HepG2 (cell line): ENCODE results near the gene CCNA2. TPM values are rescaled to one million over a fixed set of nuclear protein-coding genes. Genes with fewer than 3 reads are reported as not detected.

Experiments
- ATAC-seq: fragments of 200-7000 bp; cut with Tn5 transposase; 3 replicates; pipeline ENCODE4 v1.9.1; 2020; ENCODE audit warnings: mild to moderate bottlenecking, moderate library complexity
- BruUV-seq: library from RNA; stranded (reverse); fragments of 400-500 nt; replicated peaks from 2 replicates; lab custom pipeline; 2021; lab: Mats Ljungman, UMichigan
- CTCF ChIA-PET: fragments of 300-600 bp; formaldehyde crosslinking; extraction: SDS; loops from one replicate; lab custom pipeline; 2021; ENCODE audit warnings: low total read pairs, inconsistent platforms, low intra/inter-chr PET ratio; lab: Yijun Ruan, JAX
- POLR2A ChIA-PET: fragments of 350-600 bp; sonication (Branson Sonifier 250); formaldehyde crosslinking; loops from one replicate; lab custom pipeline; 2020; ENCODE audit warnings: antibody characterized with exemption, inconsistent platforms; lab: Yijun Ruan, JAX
- DNase-seq: peaks from one replicate; pipeline ENCODE4 v3.0.0-alpha.2; 2015; ENCODE audit warnings: low spot score
- FAIRE-seq: peaks from 3 replicates; lab custom pipeline; 2011; peaks lifted over from hg19 to GRCh38; lab: Jason Lieb, UNC
- H2AFZ ChIP-seq: one replicate; pipeline ENCODE4 v1.6.1; 2011; ENCODE audit warnings: low read length, inconsistent platforms
- H3K27ac ChIP-seq: fragments of 300-600 bp; 3 replicates; pipeline ENCODE4 v1.8.0; 2011; ENCODE audit warnings: mixed run types, mild to moderate bottlenecking, mixed read lengths, low read length, inconsistent platforms; ENCODE audit not compliant: insufficient read depth; ENCODE audit errors: extremely low read length
- H3K27me3 ChIP-seq, 2 experiments: fragments of 200-600 bp in 1 of 2; 2 replicates in 1 of 2; 3 replicates in 1 of 2; pipeline versions ENCODE4 v1.6.0 to v1.8.0; 2011; ENCODE audit warnings: low read length in 2 of 2, mild to moderate bottlenecking in 2 of 2, moderate library complexity in 2 of 2, inconsistent platforms in 1 of 2; ENCODE audit not compliant: insufficient read depth in 2 of 2, control insufficient read depth in 1 of 2
- H3K36me3 ChIP-seq, 2 experiments: fragments of 200-600 bp in 1 of 2; replicated peaks in 1 of 2; 2 replicates in 1 of 2; 3 replicates in 1 of 2; pipeline versions ENCODE4 v1.5.1 to v1.8.0; 2011; ENCODE audit warnings: low read length in 2 of 2, inconsistent platforms in 1 of 2; ENCODE audit not compliant: insufficient read depth in 2 of 2, control insufficient read depth in 1 of 2
- H3K4me1 ChIP-seq: 2 replicates; pipeline ENCODE4 v1.5.1; 2012; ENCODE audit warnings: low read length, inconsistent platforms; ENCODE audit not compliant: insufficient read depth
- H3K4me2 ChIP-seq: 2 replicates; pipeline ENCODE4 v1.6.0; 2011; ENCODE audit warnings: low read depth, low read length, inconsistent platforms
- H3K4me3 ChIP-seq, 3 experiments: fragments of 200-600 bp in 1 of 3; sonication (generic), shearing (Covaris generic) in 1 of 3; replicated peaks in 1 of 3; 2 replicates each; pipeline ENCODE4 v1.5.1; 2011 to 2016; ENCODE audit warnings: low read length in 3 of 3, inconsistent platforms in 2 of 3, low read depth in 2 of 3, mild to moderate bottlenecking in 2 of 3, control low read depth in 1 of 3, mixed read lengths in 1 of 3; ENCODE audit not compliant: insufficient read depth in 1 of 3
- H3K79me2 ChIP-seq: one replicate; pipeline ENCODE4 v1.6.1; 2011; ENCODE audit warnings: low read length, inconsistent platforms; ENCODE audit not compliant: insufficient read depth
- H3K9ac ChIP-seq: 2 replicates; pipeline ENCODE4 v1.6.0; 2011; ENCODE audit warnings: mild to moderate bottlenecking, low read depth, low read length, inconsistent platforms; ENCODE audit not compliant: insufficient read depth
- H3K9me3 ChIP-seq: 2 replicates; pipeline ENCODE4 v1.5.1; 2012; ENCODE audit warnings: mild to moderate bottlenecking, low read length
- H4K20me1 ChIP-seq: 2 replicates; pipeline ENCODE4 v1.6.0; 2011; ENCODE audit warnings: inconsistent platforms, mild to moderate bottlenecking, low read length, moderate library complexity; ENCODE audit not compliant: insufficient read depth
- AGO2 ChIP-seq: fragments of 200-400 bp; formaldehyde crosslinking; optimal IDR thresholded peaks from 2 replicates; pipeline ENCODE3; 2017; ENCODE audit warnings: mild to moderate bottlenecking, low read depth, low read length, moderate library complexity
- CREM ChIP-seq, 2 experiments: sonication (generic) in 1 of 2; formaldehyde crosslinking in 1 of 2; IDR thresholded peaks; 2 replicates each; pipeline versions ENCODE4 v1.4.0 to v1.6.1; 2016 to 2020; ENCODE audit warnings: antibody characterized with exemption in 1 of 2, mild to moderate bottlenecking in 1 of 2, missing genetic modification reagents in 1 of 2
- EZH2 ChIP-seq: conservative IDR thresholded peaks from 2 replicates; pipeline ENCODE4 v1.6.1; 2012; ENCODE audit warnings: mild to moderate bottlenecking, low read depth, low read length, moderate library complexity
- IRF2 ChIP-seq: IDR thresholded peaks from 2 replicates; pipeline ENCODE4 v1.6.1; 2018; ENCODE audit warnings: missing genetic modification reagents, missing compliant biosample characterization
- MTF2 ChIP-seq: sonication (generic); formaldehyde crosslinking; IDR thresholded peaks from 2 replicates; pipeline ENCODE4 v1.5.0; 2020; ENCODE audit warnings: missing genetic modification reagents, borderline replicate concordance
- SCMH1 ChIP-seq: sonication (generic); formaldehyde crosslinking; IDR thresholded peaks from 2 replicates; pipeline ENCODE4 v1.9.0; 2021; ENCODE audit warnings: missing genetic modification reagents, mild to moderate bottlenecking, borderline replicate concordance
- SP140L ChIP-seq: sonication (generic); formaldehyde crosslinking; IDR thresholded peaks from 2 replicates; pipeline ENCODE4 v1.4.0; 2020; ENCODE audit warnings: missing genetic modification reagents, borderline replicate concordance
- ZEB1 ChIP-seq: IDR thresholded peaks from 2 replicates; pipeline ENCODE4 v1.6.1; 2012; ENCODE audit warnings: mild to moderate bottlenecking, low read depth, inconsistent platforms; ENCODE audit not compliant: insufficient replicate concordance
- ZNF652 ChIP-seq: IDR thresholded peaks from 2 replicates; pipeline ENCODE4 v1.6.1; 2016; ENCODE audit warnings: low read depth, borderline replicate concordance
- ZSCAN12 ChIP-seq: sonication (generic); formaldehyde crosslinking; IDR thresholded peaks from 2 replicates; pipeline ENCODE4 v1.9.0; 2021; ENCODE audit warnings: mild to moderate bottlenecking, missing genetic modification reagents
- WGBS: methylation state at CpG from one replicate; pipeline ENCODE4 v1.1.6; 2017; ENCODE audit warnings: low lambda C conversion rate; 5-methylcytosine and 5-hydroxymethylcytosine counted together
- in situ Hi-C: cut with HindIII; loops from 2 replicates; pipeline ENCODE4 v1.10.0; 2017; ENCODE audit warnings: low pct_unique_long_range_greater_than_20kb; ENCODE audit not compliant: extremely low pct_ligation_motif_present
- intact Hi-C: fragments of 100-400 bp; cut with micrococcal nuclease; formaldehyde crosslinking; loops from one replicate; pipeline ENCODE4 v1.10.0; 2022; ENCODE audit not compliant: unreplicated experiment
- polyA plus RNA-seq, 8 experiments: library from polyadenylated mRNA; depleted of rRNA in 3 of 8; stranded (reverse) in 7 of 8; unstranded in 1 of 8; fragments of >200 nt; fragmentation: Illumina TruSeq in 4 of 8; extraction: Trizol in 4 of 8; gene quantifications; 2 replicates each; pipeline versions ENCODE4 v1.2.1 to v1.2.3, GENCODE V29; 2011 to 2016; ENCODE audit warnings: low read depth in 4 of 8, missing spikeins in 1 of 8, mixed read lengths in 1 of 8; ENCODE audit not compliant: insufficient read depth in 1 of 8
- total RNA-seq, 5 experiments: library from RNA; depleted of rRNA; stranded (reverse); fragments of >200 nt; fragmentation: Illumina TruSeq; extraction: Trizol; gene quantifications; 2 replicates each; pipeline ENCODE4 v1.2.3, GENCODE V29; 2016; ENCODE audit warnings: low read depth in 1 of 5
- TF ChIP-seq, protein P1 (sequence below): sonication (generic); formaldehyde crosslinking; IDR thresholded peaks from 2 replicates; pipeline ENCODE4 v1.5.1; 2020; ENCODE audit warnings: missing genetic modification reagents, mild to moderate bottlenecking, borderline replicate concordance
- TF ChIP-seq, protein P2 (sequence below): sonication (generic); formaldehyde crosslinking; IDR thresholded peaks from 2 replicates; pipeline ENCODE4 v1.5.1; 2020; ENCODE audit warnings: mild to moderate bottlenecking, missing genetic modification reagents
- TF ChIP-seq, protein P3 (sequence below): sonication (generic); formaldehyde crosslinking; IDR thresholded peaks from 2 replicates; pipeline ENCODE4 v1.5.1; 2020; ENCODE audit warnings: mild to moderate bottlenecking, missing genetic modification reagents, moderate library complexity

CCNA2 gene
- total and polyA plus RNA-seq, 2 of the 13 experiments (the other 11 are each of a cell fraction or from before 2014, with no cell fraction given) = 31.3 to 105 TPM

GRCh38 chr4:121792966-121793365, 30.7 kb downstream of the CCNA2 start:
- no peak overlapping the region for H3K4me2 ChIP-seq
- no peaks in the 10 kb centered on the region for H3K27me3 ChIP-seq
- peaks cover 36% of the 10 kb centered on the region for H3K4me1 ChIP-seq
- TF ChIP-seq ZSCAN12 (CRISPR knock-in tag) = no peak
- no peak for TF ChIP-seq MTF2 (CRISPR knock-in tag)
- no peak for TF ChIP-seq IRF2 (CRISPR knock-in tag)
- no peak for TF ChIP-seq ZNF652 (CRISPR knock-in tag)
- TF ChIP-seq SCMH1 (CRISPR knock-in tag) = no peak
- TF ChIP-seq, protein P1, sequence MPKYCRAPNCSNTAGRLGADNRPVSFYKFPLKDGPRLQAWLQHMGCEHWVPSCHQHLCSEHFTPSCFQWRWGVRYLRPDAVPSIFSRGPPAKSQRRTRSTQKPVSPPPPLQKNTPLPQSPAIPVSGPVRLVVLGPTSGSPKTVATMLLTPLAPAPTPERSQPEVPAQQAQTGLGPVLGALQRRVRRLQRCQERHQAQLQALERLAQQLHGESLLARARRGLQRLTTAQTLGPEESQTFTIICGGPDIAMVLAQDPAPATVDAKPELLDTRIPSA (CRISPR knock-in tag) = no peak
- TF ChIP-seq CREM (IDR thresholded peaks at IDR 0.05) = no peak
- TF ChIP-seq CREM (CRISPR knock-in tag; IDR thresholded peaks at IDR 0.05) = no peak
- TF ChIP-seq, protein P2, sequence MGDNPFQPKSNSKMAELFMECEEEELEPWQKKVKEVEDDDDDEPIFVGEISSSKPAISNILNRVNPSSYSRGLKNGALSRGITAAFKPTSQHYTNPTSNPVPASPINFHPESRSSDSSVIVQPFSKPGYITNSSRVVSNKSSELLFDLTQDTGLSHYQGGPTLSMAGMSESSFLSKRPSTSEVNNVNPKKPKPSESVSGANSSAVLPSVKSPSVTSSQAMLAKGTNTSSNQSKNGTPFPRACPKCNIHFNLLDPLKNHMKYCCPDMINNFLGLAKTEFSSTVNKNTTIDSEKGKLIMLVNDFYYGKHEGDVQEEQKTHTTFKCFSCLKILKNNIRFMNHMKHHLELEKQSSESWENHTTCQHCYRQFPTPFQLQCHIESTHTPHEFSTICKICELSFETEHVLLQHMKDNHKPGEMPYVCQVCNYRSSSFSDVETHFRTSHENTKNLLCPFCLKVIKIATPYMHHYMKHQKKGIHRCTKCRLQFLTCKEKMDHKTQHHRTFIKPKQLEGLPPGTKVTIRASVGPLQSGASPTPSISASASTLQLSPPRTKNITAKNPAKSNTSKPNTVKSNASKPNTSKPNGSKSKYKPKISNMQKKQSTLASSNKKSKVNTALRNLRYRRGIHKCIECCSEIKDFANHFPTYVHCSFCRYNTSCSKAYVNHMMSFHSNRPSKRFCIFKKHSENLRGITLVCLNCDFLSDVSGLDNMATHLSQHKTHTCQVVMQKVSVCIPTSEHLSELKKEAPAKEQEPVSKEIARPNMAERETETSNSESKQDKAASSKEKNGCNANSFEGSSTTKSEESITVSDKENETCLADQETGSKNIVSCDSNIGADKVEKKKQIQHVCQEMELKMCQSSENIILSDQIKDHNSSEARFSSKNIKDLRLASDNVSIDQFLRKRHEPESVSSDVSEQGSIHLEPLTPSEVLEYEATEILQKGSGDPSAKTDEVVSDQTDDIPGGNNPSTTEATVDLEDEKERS (CRISPR knock-in tag) = no peak
- no peak for TF ChIP-seq ZEB1
- TF ChIP-seq, protein P3, sequence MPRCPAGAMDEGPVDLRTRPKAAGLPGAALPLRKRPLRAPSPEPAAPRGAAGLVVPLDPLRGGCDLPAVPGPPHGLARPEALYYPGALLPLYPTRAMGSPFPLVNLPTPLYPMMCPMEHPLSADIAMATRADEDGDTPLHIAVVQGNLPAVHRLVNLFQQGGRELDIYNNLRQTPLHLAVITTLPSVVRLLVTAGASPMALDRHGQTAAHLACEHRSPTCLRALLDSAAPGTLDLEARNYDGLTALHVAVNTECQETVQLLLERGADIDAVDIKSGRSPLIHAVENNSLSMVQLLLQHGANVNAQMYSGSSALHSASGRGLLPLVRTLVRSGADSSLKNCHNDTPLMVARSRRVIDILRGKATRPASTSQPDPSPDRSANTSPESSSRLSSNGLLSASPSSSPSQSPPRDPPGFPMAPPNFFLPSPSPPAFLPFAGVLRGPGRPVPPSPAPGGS = no peak
- no peak for TF ChIP-seq SP140L (CRISPR knock-in tag)
- no peak for TF ChIP-seq AGO2
- no peak for TF ChIP-seq EZH2
- no peak overlapping the region for H3K9ac ChIP-seq
- H3K79me2 ChIP-seq = no peaks in the 10 kb centered on the region
- intact Hi-C loops = no loop called here
- BruUV-seq = no TSS peak
- WGBS = 96% methylated on average over 2 of the region's 2 CpGs
- no peak overlapping the region for H2AFZ ChIP-seq
- no peaks in the 10 kb centered on the region for H3K36me3 ChIP-seq
- DNase-seq (no peak), ATAC-seq (no peak), FAIRE-seq (no peak)
- no peaks in the 10 kb centered on the region for H3K9me3 ChIP-seq
- ChIA-PET POLR2A (no interaction called here), CTCF (no interaction called here)
- no peak overlapping the region for H3K27ac ChIP-seq
- in situ Hi-C loops = no loop called here
- H4K20me1 ChIP-seq = no peaks in the 10 kb centered on the region
- no peak overlapping the region for H3K4me3 ChIP-seq
